Stimulated activated CD4-positive, alpha-beta T cell treated with anti-CD3 and anti-CD28 coated beads, Interleukin-2, amount 100 ng/mL, for 48 hours (primary cell): ENCODE data around the gene PCED1B.
"Not testable (repeated sequence)": the region's sequence is repeated elsewhere in the genome, so short reads cannot be mapped to it uniquely, and the experiment has no call there.

Experiments
- DNase-seq, 2 donors: peaks; one replicate each; pipeline ENCODE4 v3.0.0-alpha.2; 2020

The PCED1B gene

GRCh38 chr12:47212701-47213039 is 133.2 kb downstream of the PCED1B start:
- DNase-seq: no peak

GRCh38 chr12:47213396-47213795 is 134.0 kb downstream of the PCED1B start:
- DNase-seq: no peak

GRCh38 chr12:47214001-47214619 is 134.7 kb downstream of the PCED1B start:
- DNase-seq: no peak

GRCh38 chr12:47214771-47215170 is 135.3 kb downstream of the PCED1B start:
- DNase-seq: no peak

GRCh38 chr12:47216150-47216677 is 136.8 kb downstream of the PCED1B start:
- no peak for DNase-seq

GRCh38 chr12:47217595-47217869 is 138.1 kb downstream of the PCED1B start:
- DNase-seq: not testable (repeated sequence)

GRCh38 chr12:47218191-47218654 is 138.8 kb downstream of the PCED1B start:
- no peak for DNase-seq

GRCh38 chr12:47219243-47219642 is 139.8 kb downstream of the PCED1B start:
- DNase-seq: no peak

- no peak for DNase-seq
Measured at GRCh38 chr12:47221256-47222023, 142.0 kb downstream of the PCED1B start.

- DNase-seq: no peak
Measured at GRCh38 chr12:47222520-47223030, 143.2 kb downstream of the PCED1B start.

- DNase-seq: no peak
Measured at GRCh38 chr12:47223031-47223847, 143.8 kb downstream of the PCED1B start.

GRCh38 chr12:47223848-47224213 is 144.4 kb downstream of the PCED1B start:
- DNase-seq: no peak

GRCh38 chr12:47224563-47225133 is 145.2 kb downstream of the PCED1B start:
- DNase-seq: no peak

GRCh38 chr12:47225356-47225755 is 145.9 kb downstream of the PCED1B start:
- no peak for DNase-seq

- no peak for DNase-seq
Measured at GRCh38 chr12:47226199-47226598, 146.8 kb downstream of the PCED1B start.

GRCh38 chr12:47228802-47229201 is 149.4 kb downstream of the PCED1B start:
- no peak for DNase-seq

GRCh38 chr12:47231456-47231855 is 152.0 kb downstream of the PCED1B start:
- no peak for DNase-seq

GRCh38 chr12:47234576-47235141 is 155.2 kb downstream of the PCED1B start:
- no peak for DNase-seq

- DNase-seq: no peak
Measured at GRCh38 chr12:47235258-47236040, 156.0 kb downstream of the PCED1B start.

- no peak for DNase-seq
Measured at GRCh38 chr12:47236109-47236714, 156.8 kb downstream of the PCED1B start.

GRCh38 chr12:47237751-47238211 is 158.4 kb downstream of the PCED1B start:
- DNase-seq: no peak
